HFFc6 (cell line): ENCODE results near the gene NTMT2. TPM values are rescaled to one million over a fixed set of nuclear protein-coding genes. Genes with fewer than 3 reads are reported as not detected.

Experiments
- DNase-seq: peaks from one replicate; pipeline ENCODE4 v3.0.0-alpha.2; 2018
- H3K27ac Mint-ChIP-seq: 2 replicates; pipeline ENCODE4 v1.8.0; 2020; ENCODE audit warnings: mild to moderate bottlenecking, mixed read lengths
- H3K27me3 Mint-ChIP-seq: 2 replicates; pipeline ENCODE4 v1.8.0; 2021; ENCODE audit warnings: mild to moderate bottlenecking, moderate library complexity, mixed read lengths; ENCODE audit not compliant: insufficient read depth
- H3K36me3 Mint-ChIP-seq: 2 replicates; pipeline ENCODE4 v1.8.0; 2021; ENCODE audit warnings: low read depth, mixed read lengths
- H3K4me1 Mint-ChIP-seq: 2 replicates; pipeline ENCODE4 v1.8.0; 2020; ENCODE audit warnings: low read depth, mixed read lengths
- H3K4me3 Mint-ChIP-seq: 2 replicates; pipeline ENCODE4 v1.8.0; 2020; ENCODE audit warnings: mild to moderate bottlenecking, moderate library complexity, mixed read lengths
- H3K9me3 Mint-ChIP-seq: 2 replicates; pipeline ENCODE4 v1.8.0; 2020; ENCODE audit warnings: mild to moderate bottlenecking, mixed read lengths
- CTCF ChIP-seq: fragments of 200-600 bp; sonication (generic); IDR thresholded peaks from 2 replicates; pipeline ENCODE4 v1.5.0; 2021; ENCODE audit warnings: antibody characterized with exemption, mild to moderate bottlenecking
- total RNA-seq, 6 experiments: library from RNA; stranded (reverse); fragmentation: NEBNext Ultra II Directional; extraction: Animal tissue kit (Norgen Biotek cat#: 25700); gene quantifications; 2 replicates in 1 of 6; 3 replicates in 5 of 6; pipeline ENCODE4 v1.2.3, GENCODE V29; 2021

NTMT2 gene
- total RNA-seq, 6 experiments from 2014 or later, result not detected

GRCh38 chr1:170194451-170194850, 48.7 kb downstream of the NTMT2 start:
- DNase-seq, result no peak
- TF ChIP-seq CTCF, result no peak
- Mint-ChIP-seq H3K36me3 (no peaks in the 10 kb centered on the region; the same call in 1 of the 2 replicates), H3K9me3 (peaks cover 3% of the 10 kb centered on the region; the same call in 1 of the 2 replicates), H3K27ac (no peak overlapping the region), H3K4me3 (no peak overlapping the region), H3K27me3 (peaks cover 4% of the 10 kb centered on the region; the same call in 1 of the 2 replicates), H3K4me1 (peaks cover 20% of the 10 kb centered on the region)

GRCh38 chr1:170196490-170197236, 50.9 kb downstream of the NTMT2 start:
- no peaks in the 10 kb centered on the region; the same call in 1 of the 2 replicates for H3K27me3 Mint-ChIP-seq
- no peak overlapping the region for H3K4me3 Mint-ChIP-seq
- no peak overlapping the region for H3K27ac Mint-ChIP-seq
- TF ChIP-seq CTCF, result no peak
- no peaks in the 10 kb centered on the region for H3K36me3 Mint-ChIP-seq
- H3K4me1 Mint-ChIP-seq, result peaks cover 20% of the 10 kb centered on the region
- no peaks in the 10 kb centered on the region for H3K9me3 Mint-ChIP-seq
- DNase-seq, result no peak

DNA sequence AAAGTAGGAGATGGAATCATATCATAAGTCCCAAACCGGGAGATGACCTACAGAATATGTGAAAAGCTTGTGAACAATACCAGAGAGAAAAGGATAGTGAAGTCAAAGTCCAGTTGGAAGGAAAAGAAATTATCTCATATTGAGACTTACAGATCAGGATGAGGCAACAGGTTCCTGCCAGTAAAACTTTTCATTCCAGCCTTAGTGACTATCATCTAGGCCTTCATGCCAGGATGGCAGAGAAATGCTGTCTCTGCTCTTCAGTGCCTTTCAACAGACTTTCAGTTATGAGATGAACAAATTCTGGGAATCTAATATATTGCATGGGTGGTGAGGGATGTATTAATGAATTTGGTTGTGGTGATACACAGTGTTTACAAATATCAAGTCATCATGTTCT, 52.3 kb downstream of the NTMT2 start:
- Mint-ChIP-seq H3K4me3 (no peak overlapping the region), H3K4me1 (peaks cover 12% of the 10 kb centered on the region), H3K27me3 (no peaks in the 10 kb centered on the region; the same call in 1 of the 2 replicates), H3K9me3 (no peaks in the 10 kb centered on the region), H3K27ac (no peak overlapping the region), H3K36me3 (no peaks in the 10 kb centered on the region)
- DNase-seq, result no peak
- TF ChIP-seq CTCF, result no peak

DNA sequence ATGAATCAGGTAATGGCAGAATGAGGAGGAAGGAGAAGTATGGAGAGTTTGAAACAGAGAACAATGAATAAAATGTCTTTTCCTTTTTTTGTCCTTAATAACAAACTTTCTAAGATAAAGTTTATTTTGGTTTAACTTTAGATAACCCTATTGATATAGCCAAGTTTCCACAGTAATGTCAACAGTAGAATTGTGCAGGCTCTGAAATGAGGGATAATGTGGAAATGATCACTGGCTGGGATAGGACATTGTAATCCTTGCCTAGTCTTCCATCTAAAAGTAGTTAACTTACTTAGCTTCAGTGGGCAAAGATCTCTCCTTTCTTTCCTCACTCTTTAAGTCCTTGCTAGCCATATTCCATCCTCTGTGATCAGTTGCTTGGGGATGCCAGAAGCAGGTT, 52.8 kb downstream of the NTMT2 start:
- DNase-seq, result no peak
- H3K9me3 Mint-ChIP-seq, result no peaks in the 10 kb centered on the region
- H3K4me3 Mint-ChIP-seq, result no peak overlapping the region
- peaks cover 12% of the 10 kb centered on the region for H3K4me1 Mint-ChIP-seq
- TF ChIP-seq CTCF, result no peak
- H3K27me3 Mint-ChIP-seq, result no peaks in the 10 kb centered on the region; the same call in 1 of the 2 replicates
- no peaks in the 10 kb centered on the region for H3K36me3 Mint-ChIP-seq
- H3K27ac Mint-ChIP-seq, result no peak overlapping the region

DNA sequence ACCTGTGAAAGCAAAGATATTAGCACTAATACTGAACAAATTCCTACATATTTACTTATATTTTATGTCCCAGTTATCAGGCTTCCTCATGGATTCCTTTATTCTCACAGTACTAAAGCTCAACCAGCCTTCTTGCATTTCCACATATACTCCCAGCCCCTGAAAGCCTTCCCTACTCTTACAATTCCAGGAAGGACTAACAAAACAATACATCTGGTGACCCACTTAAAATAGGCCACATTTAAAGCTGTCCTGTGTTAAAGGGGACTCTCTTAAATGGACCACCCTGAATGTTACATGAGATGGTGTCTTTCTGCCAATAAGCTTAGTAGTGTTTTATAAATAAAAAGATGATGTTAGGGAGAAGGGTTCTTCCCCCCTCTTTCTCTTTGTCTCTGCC, 54.4 kb downstream of the NTMT2 start:
- H3K27me3 Mint-ChIP-seq, result no peaks in the 10 kb centered on the region; the same call in 1 of the 2 replicates
- DNase-seq, result no peak
- H3K9me3 Mint-ChIP-seq, result no peaks in the 10 kb centered on the region
- TF ChIP-seq CTCF, result no peak
- H3K36me3 Mint-ChIP-seq, result no peaks in the 10 kb centered on the region
- no peak overlapping the region for H3K4me3 Mint-ChIP-seq
- H3K27ac Mint-ChIP-seq, result no peak overlapping the region
- peaks cover 16% of the 10 kb centered on the region for H3K4me1 Mint-ChIP-seq
